OCI-LY7 (cell line): ENCODE results near the gene NEB. TPM values are rescaled to one million over a fixed set of nuclear protein-coding genes. Genes with fewer than 3 reads are reported as not detected.

Source experiments
- BruUV-seq: library from RNA; stranded (reverse); fragments of 400-500 nt; replicated peaks from 2 replicates; lab custom pipeline; 2021; lab: Mats Ljungman, UMichigan
- CTCF ChIA-PET: fragments of 300-600 bp; sonication (Branson Sonifier 250); formaldehyde crosslinking; loops from one replicate; lab custom pipeline; 2022; ENCODE audit warnings: antibody characterized with exemption; ENCODE audit not compliant: unreplicated experiment; lab: Charles Lee
- POLR2A ChIA-PET: fragments of 300-600 bp; sonication (Branson Sonifier 250); formaldehyde crosslinking; loops from one replicate; lab custom pipeline; 2022; ENCODE audit warnings: antibody characterized with exemption; lab: Charles Lee
- DNase-seq: peaks from one replicate; pipeline ENCODE4 v3.0.0-alpha.2; 2015; ENCODE audit warnings: low spot score
- H2AFZ ChIP-seq: fragments of 200-600 bp; sonication (generic), shearing (Covaris generic); 2 replicates; pipeline ENCODE4 v1.6.1; 2014; ENCODE audit warnings: mild to moderate bottlenecking, antibody characterized with exemption, low read length, moderate library complexity
- H3K27ac ChIP-seq: fragments of 200-600 bp; sonication (generic); 2 replicates; pipeline ENCODE4 v1.5.1; 2014; ENCODE audit warnings: mixed run types, low read depth, mild to moderate bottlenecking, moderate library complexity, low read length, inconsistent platforms; ENCODE audit not compliant: poor library complexity, severe bottlenecking
- H3K36me3 ChIP-seq: fragments of 200-600 bp; sonication (generic); 2 replicates; pipeline ENCODE4 v1.6.1; 2014; ENCODE audit warnings: mild to moderate bottlenecking, antibody characterized with exemption, low read length, moderate library complexity, mixed read lengths; ENCODE audit not compliant: insufficient read depth
- H3K4me1 ChIP-seq: fragments of 200-600 bp; sonication (generic); 2 replicates; pipeline ENCODE4 v1.5.1; 2014; ENCODE audit warnings: mild to moderate bottlenecking, low read length; ENCODE audit not compliant: insufficient read depth, poor library complexity, severe bottlenecking
- H3K4me2 ChIP-seq: fragments of 200-600 bp; sonication (generic); 2 replicates; pipeline ENCODE4 v1.6.1; 2014; ENCODE audit warnings: mild to moderate bottlenecking, low read length
- H3K4me3 ChIP-seq: fragments of 200-600 bp; sonication (generic); 2 replicates; pipeline ENCODE4 v1.5.1; 2014; ENCODE audit warnings: mild to moderate bottlenecking, low read depth, low read length; ENCODE audit not compliant: poor library complexity, severe bottlenecking
- H3K79me2 ChIP-seq: fragments of 200-600 bp; sonication (generic); 2 replicates; pipeline ENCODE4 v1.6.1; 2016; ENCODE audit warnings: low read depth, mild to moderate bottlenecking, low read length, moderate library complexity, mixed read lengths; ENCODE audit not compliant: insufficient read depth
- H3K9me2 ChIP-seq: fragments of 200-600 bp; sonication (generic); 2 replicates; pipeline ENCODE4 v1.6.1; 2016; ENCODE audit warnings: mild to moderate bottlenecking, low read length, mixed read lengths; ENCODE audit not compliant: insufficient read depth
- H3K9me3 ChIP-seq: fragments of 200-600 bp; sonication (generic); 2 replicates; pipeline ENCODE4 v1.6.1; 2014; ENCODE audit warnings: mild to moderate bottlenecking, mixed run types, low read length, mixed read lengths
- H4K20me1 ChIP-seq: fragments of 200-600 bp; sonication (generic); 2 replicates; pipeline ENCODE4 v1.6.1; 2014; ENCODE audit warnings: mild to moderate bottlenecking, antibody characterized with exemption, low read length, moderate library complexity, mixed read lengths; ENCODE audit not compliant: insufficient read depth
- CTCF ChIP-seq: fragments of 200-600 bp; sonication (generic); conservative IDR thresholded peaks from 2 replicates; pipeline ENCODE4 v1.5.1; 2014; ENCODE audit warnings: mild to moderate bottlenecking, antibody characterized with exemption, low read length, moderate library complexity, mixed read lengths
- EZH2phosphoT487 ChIP-seq: fragments of 200-600 bp; sonication (generic); IDR thresholded peaks from 2 replicates; pipeline ENCODE4 v1.6.1; 2018; ENCODE audit warnings: low read depth, borderline replicate concordance, mild to moderate bottlenecking, mixed run types, antibody characterized with exemption, low read length, moderate library complexity, mixed read lengths
- intact Hi-C: fragments of 100-400 bp; cut with micrococcal nuclease; formaldehyde crosslinking; loops from one replicate; pipeline ENCODE4 v1.10.0; 2022; ENCODE audit not compliant: unreplicated experiment
- total RNA-seq, 2 experiments: library from RNA; depleted of rRNA in 1 of 2; stranded (reverse); fragments of >200 nt in 1 of 2; shearing (Covaris generic) in 1 of 2; gene quantifications; 2 replicates each; pipeline ENCODE4 v1.2.3, GENCODE V29; 2014 to 2022

NEB gene
- total RNA-seq, 2 experiments from 2014 or later: 0.04 to 0.38 TPM

DNA sequence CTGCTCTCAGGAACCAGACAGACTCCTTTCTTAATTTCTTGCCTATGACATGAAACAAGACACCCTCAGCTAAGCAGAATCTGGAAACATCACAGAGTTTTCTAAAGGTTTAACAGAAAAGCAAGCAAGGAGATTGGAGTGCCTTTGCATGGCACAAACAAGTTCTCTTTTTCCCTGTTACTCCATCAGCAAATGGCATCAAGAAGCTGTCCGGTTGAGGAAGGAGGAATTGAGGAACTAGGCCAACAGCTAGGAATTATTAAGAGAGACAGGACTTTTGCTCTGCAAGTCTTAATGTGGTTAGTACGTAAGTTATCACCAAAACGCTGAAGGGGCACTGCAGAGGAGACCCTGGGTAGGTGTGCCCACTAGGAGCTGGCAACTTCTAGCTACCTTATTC lies 53.2 kb downstream of the NEB start:
- TF ChIP-seq EZH2phosphoT487: no peak
- H4K20me1 ChIP-seq: no peaks in the 10 kb centered on the region
- no peaks in the 10 kb centered on the region for H3K36me3 ChIP-seq
- ChIA-PET POLR2A (no interaction called here), CTCF (no interaction called here)
- H3K4me2 ChIP-seq: no peak overlapping the region
- no peaks in the 10 kb centered on the region for H3K9me3 ChIP-seq
- H3K79me2 ChIP-seq: no peaks in the 10 kb centered on the region
- no peaks in the 10 kb centered on the region for H3K9me2 ChIP-seq
- BruUV-seq: no TSS peak
- no peak for DNase-seq
- intact Hi-C loops: no loop called here
- H3K4me3 ChIP-seq: no peak overlapping the region
- no peak overlapping the region for H3K27ac ChIP-seq
- H2AFZ ChIP-seq: no peak overlapping the region
- no peaks in the 10 kb centered on the region for H3K4me1 ChIP-seq

DNA sequence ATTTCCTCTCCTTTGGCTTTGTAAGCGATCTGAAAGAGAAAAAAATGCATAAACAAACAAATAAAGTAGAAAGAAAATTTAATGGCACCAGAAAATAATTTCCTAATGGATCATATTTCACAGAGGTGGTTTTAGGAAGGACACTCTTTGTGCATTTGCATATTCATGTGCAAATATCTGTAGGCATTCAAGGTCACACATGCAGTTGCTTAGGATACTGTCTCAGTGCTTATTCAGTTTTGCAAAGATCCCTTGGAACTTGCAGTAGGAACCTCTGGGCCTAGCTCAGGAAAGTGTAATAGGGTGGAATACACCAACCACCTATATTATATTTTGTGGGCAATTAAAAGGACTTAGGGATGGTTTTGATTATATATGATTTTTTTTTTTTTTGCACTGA lies 54.3 kb downstream of the NEB start:
- TF ChIP-seq EZH2phosphoT487 (no peak), CTCF (no peak)
- BruUV-seq: no TSS peak
- H3K9me2 ChIP-seq: no peaks in the 10 kb centered on the region
- no peak overlapping the region for H3K4me3 ChIP-seq
- no peak overlapping the region for H3K4me2 ChIP-seq
- CTCF ChIA-PET: no interaction called here
- no peaks in the 10 kb centered on the region for H3K4me1 ChIP-seq
- no peak overlapping the region for H3K27ac ChIP-seq
- POLR2A ChIA-PET: interaction anchor here (0.7 kb wide), 1 partner anchor 1650 kb away, joined by 5 read pairs; no protein-coding TSS in a partner anchor
- no peaks in the 10 kb centered on the region for H3K79me2 ChIP-seq
- H2AFZ ChIP-seq: no peak overlapping the region
- H4K20me1 ChIP-seq: no peaks in the 10 kb centered on the region
- H3K36me3 ChIP-seq: no peaks in the 10 kb centered on the region
- no peaks in the 10 kb centered on the region for H3K9me3 ChIP-seq
- intact Hi-C loops: no loop called here
- DNase-seq: no peak

GRCh38 chr2:151678849-151679248 lies 55.4 kb downstream of the NEB start:
- TF ChIP-seq EZH2phosphoT487 (no peak), CTCF (no peak)
- Histone ChIP-seq H3K9me2 (no peaks in the 10 kb centered on the region), H3K27ac (no peak overlapping the region), H3K4me3 (no peak overlapping the region), H3K9me3 (no peaks in the 10 kb centered on the region), H3K4me1 (no peaks in the 10 kb centered on the region), H4K20me1 (no peaks in the 10 kb centered on the region), H3K4me2 (no peak overlapping the region), H2AFZ (no peak overlapping the region), H3K36me3 (no peaks in the 10 kb centered on the region), H3K79me2 (no peaks in the 10 kb centered on the region)
- no peak for DNase-seq
- BruUV-seq: no TSS peak
- CTCF ChIA-PET: no interaction called here
- intact Hi-C loops: no loop called here
- POLR2A ChIA-PET: no interaction called here
